AG20443 (cell line): Measurements from ENCODE around the gene TAX1BP1.
A peak's percentile ranks its signal among the peaks of the same experiment; 100 is the strongest.

Source experiments
- DNase-seq: peaks from one replicate; pipeline ENCODE4 v3.0.0; 2012; ENCODE audit warnings: low spot score, mixed read lengths

Gene TAX1BP1

DNA sequence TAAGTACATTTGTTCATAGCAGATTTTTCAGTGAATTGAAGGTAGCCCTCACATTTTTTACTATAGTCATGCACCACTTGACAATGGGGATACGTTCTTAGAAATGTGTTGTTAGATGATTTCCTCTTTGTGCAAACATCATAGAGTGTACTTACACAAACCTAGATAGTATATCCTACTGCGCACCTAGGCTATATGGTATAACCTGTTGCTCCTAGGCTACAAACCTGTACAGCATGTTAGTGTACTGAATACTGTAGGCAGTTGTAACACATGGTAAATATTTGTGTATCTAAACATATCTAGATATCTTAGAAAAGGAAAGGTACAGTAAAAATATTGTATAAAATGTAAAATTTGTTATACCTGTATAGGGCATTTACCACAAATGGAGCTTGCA, 41.2 kb downstream of the TAX1BP1 start:
- DNase-seq, result no peak

DNA sequence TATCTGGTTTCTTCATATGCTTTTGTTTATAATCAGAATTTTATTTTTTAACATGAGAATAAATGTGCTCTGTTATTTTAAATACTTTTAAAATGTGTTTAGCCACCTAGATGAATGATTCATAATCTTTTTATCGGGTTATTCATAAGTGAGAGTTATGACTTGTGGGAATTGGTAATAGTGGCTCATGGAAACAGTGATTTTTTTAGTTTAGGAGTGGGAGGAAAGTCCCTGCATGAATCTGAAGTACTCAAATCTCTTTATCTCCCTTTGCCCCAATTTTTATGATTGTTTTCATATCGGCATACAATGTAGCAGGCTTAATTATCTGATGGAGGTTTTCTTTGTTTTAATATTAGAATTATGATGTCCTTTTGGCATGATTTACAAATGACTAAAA, 42.9 kb downstream of the TAX1BP1 start:
- DNase-seq, result peak; percentile 8

GRCh38 chr7:27784399-27785053, 44.6 kb downstream of the TAX1BP1 start:
- DNase-seq, result peak; percentile 44

- DNase-seq, result no peak
These were observed 48.5 kb downstream of the TAX1BP1 start for GRCh38 chr7:27788437-27788836.

DNA sequence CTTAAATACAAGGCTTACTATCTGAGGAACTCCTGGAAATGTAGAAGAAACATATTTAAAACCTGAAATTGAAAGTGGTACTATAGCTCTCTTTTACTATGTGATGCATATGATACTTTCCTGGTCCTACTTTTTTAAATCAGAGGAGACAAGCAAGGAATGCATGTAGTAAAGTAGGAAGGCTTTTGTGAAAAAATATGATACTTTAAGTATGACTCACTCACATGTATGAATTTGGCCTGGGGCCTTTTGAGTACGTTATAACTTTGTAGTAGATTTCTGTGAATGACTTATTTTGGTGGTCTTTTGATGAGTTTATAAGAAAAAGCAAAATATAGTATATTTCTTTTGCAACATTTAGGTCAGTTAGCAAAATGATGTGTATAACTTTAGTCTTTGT, 53.8 kb downstream of the TAX1BP1 start:
- no peak for DNase-seq

DNA sequence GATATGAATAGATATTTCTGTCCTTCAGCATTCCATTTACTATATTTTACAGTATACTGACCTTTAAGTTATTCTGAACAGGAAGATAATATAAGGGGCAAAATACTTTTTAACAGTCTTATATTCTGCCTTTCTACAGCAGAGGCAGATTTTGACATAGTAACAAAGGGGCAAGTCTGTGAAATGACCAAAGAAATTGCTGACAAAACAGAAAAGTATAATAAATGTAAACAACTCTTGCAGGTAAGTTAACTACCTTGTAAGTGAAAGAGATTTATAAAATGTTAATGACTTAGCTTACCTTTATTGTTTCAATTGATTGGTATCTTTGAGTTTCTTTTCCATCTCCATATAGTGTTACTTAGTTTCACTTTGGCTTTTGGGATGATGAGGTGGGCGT, 56.0 kb downstream of the TAX1BP1 start:
- no peak for DNase-seq

- DNase-seq, result no peak
These were observed 59.2 kb downstream of the TAX1BP1 start for GRCh38 chr7:27799212-27799611.

DNA sequence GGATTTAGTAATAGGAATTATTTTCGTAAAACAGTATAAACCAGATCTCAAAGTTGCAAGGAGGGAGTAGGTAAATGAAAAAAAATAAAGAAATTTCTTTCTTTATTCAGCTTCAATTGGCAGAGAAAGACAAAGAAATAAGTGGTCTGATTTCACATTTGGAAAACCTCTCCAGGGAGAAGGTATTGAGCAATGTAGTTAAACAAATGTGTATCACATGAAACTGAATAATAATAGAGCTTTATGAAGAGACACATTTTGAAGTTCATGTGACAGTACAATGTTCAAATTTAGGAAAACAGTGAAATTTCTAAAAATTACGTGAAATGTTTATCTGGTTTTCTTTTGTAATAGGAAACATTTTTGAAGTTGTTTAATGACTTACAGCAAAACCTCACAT, 63.0 kb downstream of the TAX1BP1 start:
- DNase-seq, result no peak

GRCh38 chr7:27804139-27804538, 64.2 kb downstream of the TAX1BP1 start:
- no peak for DNase-seq

DNA sequence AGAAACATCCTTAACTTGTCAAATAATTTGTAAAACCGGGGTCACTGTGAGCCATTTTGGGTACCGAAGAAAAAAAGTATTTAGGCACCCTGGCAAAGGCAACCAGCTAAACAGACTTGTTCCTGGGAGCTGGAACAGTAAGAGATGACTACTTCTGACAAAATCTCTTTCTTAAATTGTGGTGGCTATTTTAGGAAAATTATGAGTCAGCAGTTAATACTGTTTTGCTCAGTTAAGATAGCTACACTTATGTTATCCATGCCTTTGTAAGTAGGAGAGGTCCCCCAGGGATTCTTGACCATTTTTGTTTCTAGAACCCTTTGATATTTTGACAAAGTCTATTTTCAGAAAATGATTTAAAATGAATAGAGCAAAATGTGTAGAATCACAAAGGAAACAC, 68.7 kb downstream of the TAX1BP1 start:
- DNase-seq, result peak; percentile 45

- no peak for DNase-seq
These were observed 70.2 kb downstream of the TAX1BP1 start for GRCh38 chr7:27810186-27810585.

DNA sequence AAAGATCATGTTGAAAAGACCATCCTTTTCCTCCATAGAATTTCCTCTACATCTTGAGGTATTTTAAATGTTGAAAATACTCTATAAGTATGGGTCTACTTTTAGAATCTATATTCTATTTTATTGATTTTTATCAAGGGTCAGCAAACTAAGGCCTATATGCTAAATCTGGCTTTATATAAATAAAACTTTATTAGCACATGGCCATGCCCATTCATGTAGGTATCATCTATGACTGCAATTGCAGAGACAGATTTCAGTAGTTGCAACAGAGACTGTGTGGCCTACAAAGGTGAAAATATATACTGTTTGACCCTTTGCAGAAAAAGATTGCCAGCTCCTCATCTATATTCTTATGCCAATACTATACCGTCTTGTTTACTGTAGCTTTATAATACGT, 72.7 kb downstream of the TAX1BP1 start:
- no peak for DNase-seq

DNA sequence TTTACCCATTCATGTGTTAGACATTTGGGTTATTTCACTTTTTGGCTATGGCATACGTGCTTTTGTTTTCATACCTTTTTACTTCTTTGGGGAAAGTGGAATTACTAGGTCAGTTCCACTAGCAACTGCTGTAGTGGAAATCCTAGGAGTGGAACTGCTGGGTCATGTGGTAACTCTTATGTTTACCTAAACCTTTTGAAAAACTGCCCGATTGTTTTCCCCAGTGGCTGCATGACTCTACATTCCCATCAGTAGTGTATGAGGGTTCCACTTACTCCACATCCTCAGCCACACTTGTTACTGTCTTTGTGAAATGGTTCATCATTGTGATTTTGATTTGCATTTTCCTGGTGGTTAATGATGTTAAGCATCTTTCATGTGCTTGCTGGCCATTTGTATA, 82.3 kb downstream of the TAX1BP1 start:
- DNase-seq, result no peak

DNA sequence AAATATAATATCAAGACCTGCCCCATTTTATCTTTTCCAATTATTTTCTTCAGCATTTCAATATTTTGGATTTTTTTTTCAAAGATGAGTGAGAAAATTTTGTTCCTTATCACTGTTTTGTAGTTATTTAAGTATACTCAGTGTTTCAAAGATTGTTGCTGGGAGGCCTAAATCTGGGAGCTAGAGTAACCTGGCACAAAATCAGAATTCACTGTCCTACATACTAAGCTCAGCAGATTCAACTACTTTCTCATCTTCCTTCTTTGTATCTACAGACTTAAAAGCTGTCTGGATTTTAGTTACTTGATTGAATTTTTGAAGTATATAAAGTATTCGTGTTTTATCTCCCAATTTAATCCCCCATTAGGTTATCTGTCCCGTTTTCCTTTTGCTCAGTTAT, 85.9 kb downstream of the TAX1BP1 start:
- no peak for DNase-seq

DNA sequence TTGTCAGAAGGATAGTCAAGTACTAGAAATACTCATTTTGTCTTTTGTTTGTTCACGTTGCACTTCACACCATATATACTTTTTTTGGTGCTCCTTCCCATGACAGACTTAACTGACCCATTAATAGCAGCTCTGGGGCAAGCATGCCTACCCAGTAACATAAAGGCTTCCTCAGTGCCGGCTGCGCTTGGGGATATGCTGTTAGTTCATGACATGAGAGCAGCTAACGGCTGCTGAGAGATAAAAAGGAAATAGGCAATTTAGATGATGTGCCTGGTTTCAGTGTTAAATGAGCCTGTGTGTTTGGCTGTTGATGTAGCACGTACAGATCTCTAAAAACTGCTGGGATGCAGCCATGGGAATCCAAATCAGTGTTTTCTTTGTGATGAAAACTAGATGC, 86.4 kb downstream of the TAX1BP1 start:
- DNase-seq, result no peak

- no peak for DNase-seq
These were observed 94.4 kb downstream of the TAX1BP1 start for GRCh38 chr7:27834179-27834921.

- DNase-seq, result no peak
These were observed 95.4 kb downstream of the TAX1BP1 start for GRCh38 chr7:27835376-27835775.

GRCh38 chr7:27836536-27836935, 96.6 kb downstream of the TAX1BP1 start:
- DNase-seq, result no peak

GRCh38 chr7:27839099-27839498, 99.1 kb downstream of the TAX1BP1 start:
- no peak for DNase-seq

- DNase-seq, result no peak
These were observed 100.4 kb downstream of the TAX1BP1 start for GRCh38 chr7:27840313-27840712.

GRCh38 chr7:27840760-27841364, 100.9 kb downstream of the TAX1BP1 start:
- DNase-seq, result no peak

DNA sequence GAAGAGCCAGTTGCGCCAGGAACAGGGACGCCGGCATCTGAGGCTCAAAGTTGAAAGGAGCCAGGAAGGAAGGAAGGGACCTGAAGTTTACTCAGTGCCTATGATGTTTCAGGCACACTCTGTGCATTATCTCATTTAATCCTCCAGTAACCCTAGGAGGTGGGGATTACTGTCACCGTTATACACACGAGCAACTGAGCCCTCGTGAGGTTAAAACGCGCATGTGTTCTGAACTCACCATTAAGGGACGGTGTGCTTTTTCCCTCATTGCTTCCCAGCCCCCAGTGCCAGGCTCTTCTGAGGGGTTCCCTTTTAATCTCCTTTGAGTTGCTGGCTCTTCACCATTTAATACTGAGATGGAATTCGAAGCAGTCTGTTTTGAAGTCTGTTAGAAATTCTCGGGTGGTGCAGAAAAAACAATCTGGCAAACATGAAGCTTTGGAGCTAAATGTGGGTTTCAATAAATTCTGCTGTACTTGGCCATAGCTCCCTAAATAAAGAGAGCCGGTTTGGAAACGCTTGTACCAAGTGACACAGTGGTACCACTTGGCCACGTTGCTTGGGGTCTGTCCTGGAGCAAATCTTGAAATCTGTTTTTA, 102.2 kb downstream of the TAX1BP1 start:
- peak; percentile 33 for DNase-seq

- DNase-seq, result no peak
These were observed 102.9 kb downstream of the TAX1BP1 start for GRCh38 chr7:27842851-27843250.
